ENCODE measurements around the gene LTF. TPM values are rescaled to one million over a fixed set of nuclear protein-coding genes. Genes with fewer than 3 reads are reported as not detected.

The LTF gene
- total and polyA plus RNA-seq, 2 donors = 0.66 to 3.3 TPM

GRCh38 chr3:46484911-46485778 lies 20.4 kb upstream of the LTF start:
- 64% methylated on average over 10 of the region's 10 CpGs for WGBS
- DNase-seq (ENCODE audit: extremely low spot score) = no peak

GRCh38 chr3:46484388-46484787 lies 19.7 kb upstream of the LTF start:
- Histone ChIP-seq H3K4me1 (ENCODE audit: insufficient read depth) (no peaks in the 10 kb centered on the region), H3K27ac (ENCODE audit: low read depth) (no peak overlapping the region), H3K4me3 (ENCODE audit: low read depth, low read length) (no peak overlapping the region), H3K36me3 (ENCODE audit: insufficient read depth) (no peaks in the 10 kb centered on the region)
- WGBS = 88% methylated on average over 1 of the region's 1 CpG
- no peak for DNase-seq (ENCODE audit: extremely low spot score)

More at GRCh38 chr3:46484911-46485778, 20.4 kb upstream of the LTF start:
- H3K27ac ChIP-seq (ENCODE audit: low read depth) = no peak overlapping the region
- no peak overlapping the region for H3K4me3 ChIP-seq (ENCODE audit: low read depth, low read length)
- no peaks in the 10 kb centered on the region for H3K36me3 ChIP-seq (ENCODE audit: insufficient read depth)
- H3K4me1 ChIP-seq (ENCODE audit: insufficient read depth) = no peaks in the 10 kb centered on the region

DNA sequence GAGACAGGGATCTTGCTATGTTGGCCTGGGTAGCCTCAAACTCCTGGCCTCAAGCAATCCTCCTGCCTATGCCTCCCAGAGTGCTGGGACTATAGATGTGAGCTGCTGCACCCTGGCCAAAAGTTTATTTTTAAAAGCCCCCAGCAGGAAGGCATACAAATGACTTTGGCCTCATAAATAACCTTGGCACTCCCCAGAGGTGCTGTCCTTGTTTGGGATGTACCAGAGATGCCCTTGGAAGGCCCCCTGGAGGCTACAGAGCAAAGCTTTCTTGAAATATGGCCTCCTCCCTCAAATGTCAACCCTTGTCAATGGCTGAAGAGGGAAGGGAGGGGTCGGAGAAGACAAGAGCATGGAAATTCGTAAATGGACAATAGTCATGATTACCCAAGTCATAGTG lies 19.1 kb upstream of the LTF start:
- no peak overlapping the region for H3K4me3 ChIP-seq (ENCODE audit: low read depth, low read length)
- no peaks in the 10 kb centered on the region for H3K4me1 ChIP-seq (ENCODE audit: insufficient read depth)
- WGBS = 93% methylated on average over 2 of the region's 2 CpGs
- DNase-seq (ENCODE audit: extremely low spot score) = no peak
- H3K27ac ChIP-seq (ENCODE audit: low read depth) = no peak overlapping the region
- H3K36me3 ChIP-seq (ENCODE audit: insufficient read depth) = no peaks in the 10 kb centered on the region

GRCh38 chr3:46482632-46483350 lies 18.1 kb upstream of the LTF start:
- no peaks in the 10 kb centered on the region for H3K4me1 ChIP-seq (ENCODE audit: insufficient read depth)
- no peak overlapping the region for H3K27ac ChIP-seq (ENCODE audit: low read depth)
- H3K4me3 ChIP-seq (ENCODE audit: low read depth, low read length) = no peak overlapping the region
- no peak for DNase-seq (ENCODE audit: extremely low spot score)
- WGBS = 88% methylated on average over 1 of the region's 1 CpG
- H3K36me3 ChIP-seq (ENCODE audit: insufficient read depth) = no peaks in the 10 kb centered on the region

DNA sequence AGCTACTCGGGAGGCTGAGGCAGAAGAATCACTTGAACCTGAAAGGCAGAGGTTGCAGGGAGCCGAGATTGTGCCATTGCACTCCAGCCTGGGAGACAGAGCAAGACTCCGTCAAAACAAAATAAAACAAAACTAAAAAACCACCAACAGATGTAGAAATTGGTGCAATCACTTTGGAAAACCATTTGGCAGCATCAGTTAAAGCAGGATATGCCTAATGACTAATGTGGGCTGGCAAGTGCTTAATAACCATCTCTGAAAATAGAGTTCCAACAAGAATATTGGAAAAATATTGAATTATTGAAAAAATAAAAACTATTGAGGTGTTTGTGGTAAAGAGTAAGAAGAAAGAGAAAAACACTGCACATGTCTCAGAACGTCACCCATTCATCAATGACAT lies 16.9 kb upstream of the LTF start:
- Histone ChIP-seq H3K4me3 (ENCODE audit: low read depth, low read length) (no peak overlapping the region), H3K36me3 (ENCODE audit: insufficient read depth) (no peaks in the 10 kb centered on the region), H3K27ac (ENCODE audit: low read depth) (no peak overlapping the region), H3K4me1 (ENCODE audit: insufficient read depth) (no peaks in the 10 kb centered on the region)
- WGBS = 90% methylated on average over 4 of the region's 4 CpGs
- DNase-seq (ENCODE audit: extremely low spot score) = no peak

- no peak for DNase-seq (ENCODE audit: extremely low spot score)
These were observed 15.9 kb upstream of the LTF start for GRCh38 chr3:46480491-46481195.

DNA sequence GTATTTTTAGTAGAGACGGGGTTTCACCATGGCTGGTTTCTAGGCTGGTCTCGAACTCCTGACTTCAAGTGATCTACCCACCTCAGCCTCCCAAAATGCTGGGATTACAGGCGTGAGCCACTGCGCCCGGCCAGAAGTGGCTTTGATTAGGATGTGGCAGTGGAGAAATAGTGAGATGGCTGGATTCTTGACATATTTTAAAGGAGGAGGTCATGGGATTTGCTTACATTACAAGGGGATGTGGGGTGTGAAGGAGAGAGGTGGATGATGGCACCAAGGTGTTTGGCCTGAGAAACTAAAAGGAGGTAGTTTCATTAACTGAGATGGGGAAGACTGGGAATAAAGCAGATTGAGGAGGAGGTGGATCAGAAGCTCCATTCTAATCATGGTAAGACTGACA lies 15.0 kb upstream of the LTF start:
- H3K27ac ChIP-seq (ENCODE audit: low read depth) = no peak overlapping the region
- H3K36me3 ChIP-seq (ENCODE audit: insufficient read depth) = no peaks in the 10 kb centered on the region
- no peak overlapping the region for H3K4me3 ChIP-seq (ENCODE audit: low read depth, low read length)
- no peak for DNase-seq (ENCODE audit: extremely low spot score)
- no peaks in the 10 kb centered on the region for H3K4me1 ChIP-seq (ENCODE audit: insufficient read depth)
- WGBS = 76% methylated on average over 5 of the region's 5 CpGs

More at GRCh38 chr3:46480491-46481195, 15.9 kb upstream of the LTF start:
- H3K36me3 ChIP-seq (ENCODE audit: insufficient read depth) = no peaks in the 10 kb centered on the region
- no peak overlapping the region for H3K4me3 ChIP-seq (ENCODE audit: low read depth, low read length)
- no peak overlapping the region for H3K27ac ChIP-seq (ENCODE audit: low read depth)
- no peaks in the 10 kb centered on the region for H3K4me1 ChIP-seq (ENCODE audit: insufficient read depth)
- WGBS = 87% methylated on average over 6 of the region's 6 CpGs

DNA sequence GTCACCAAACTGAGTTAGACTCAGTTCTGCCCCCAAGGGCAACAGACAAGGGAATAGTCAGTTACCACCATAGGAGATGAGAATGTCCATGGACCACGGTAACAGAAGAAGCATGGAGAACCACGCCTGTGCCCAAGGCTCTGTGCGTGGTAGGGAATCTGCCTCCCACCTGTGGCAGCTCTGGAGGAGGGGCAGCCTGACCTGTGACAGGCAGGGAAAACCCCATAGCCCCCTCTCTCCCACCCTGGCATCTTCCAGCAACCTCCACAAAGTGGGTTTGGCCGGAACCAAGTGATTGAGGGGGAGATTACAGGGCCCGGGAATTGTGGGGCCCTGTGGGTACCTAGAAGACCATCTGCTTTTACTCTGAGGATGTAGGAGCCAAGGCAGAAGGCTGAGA lies 14.3 kb upstream of the LTF start:
- 86% methylated on average over 5 of the region's 5 CpGs for WGBS
- no peak for DNase-seq (ENCODE audit: extremely low spot score)

DNA sequence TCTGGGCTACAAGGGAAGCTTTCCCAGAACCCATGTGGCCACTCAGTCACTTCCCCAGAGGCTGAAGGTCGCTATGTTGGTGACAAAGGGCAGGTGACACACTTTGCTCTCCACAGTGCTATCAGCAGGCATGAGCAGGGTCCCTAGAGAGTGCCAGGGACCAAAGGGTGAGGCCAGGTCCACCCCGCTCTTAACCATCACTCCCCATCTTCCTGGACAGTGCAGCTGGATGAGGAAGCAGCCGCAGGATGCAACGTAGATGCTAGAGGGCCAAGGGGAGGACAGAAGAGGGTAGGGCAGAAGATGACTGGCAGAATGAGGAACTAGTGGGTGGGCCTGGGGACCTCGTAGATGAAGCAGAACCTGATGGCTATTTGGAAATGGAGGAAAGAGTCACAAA lies 13.6 kb upstream of the LTF start:
- Histone ChIP-seq H3K4me3 (ENCODE audit: low read depth, low read length) (no peak overlapping the region), H3K27ac (ENCODE audit: low read depth) (no peak overlapping the region), H3K36me3 (ENCODE audit: insufficient read depth) (no peaks in the 10 kb centered on the region), H3K4me1 (ENCODE audit: insufficient read depth) (no peaks in the 10 kb centered on the region)
- WGBS = 80% methylated on average over 5 of the region's 5 CpGs
- DNase-seq (ENCODE audit: extremely low spot score) = no peak

More for the DNA sequence above, 14.3 kb upstream of the LTF start:
- Histone ChIP-seq H3K27ac (ENCODE audit: low read depth) (no peak overlapping the region), H3K4me1 (ENCODE audit: insufficient read depth) (no peaks in the 10 kb centered on the region), H3K4me3 (ENCODE audit: low read depth, low read length) (no peak overlapping the region), H3K36me3 (ENCODE audit: insufficient read depth) (no peaks in the 10 kb centered on the region)

DNA sequence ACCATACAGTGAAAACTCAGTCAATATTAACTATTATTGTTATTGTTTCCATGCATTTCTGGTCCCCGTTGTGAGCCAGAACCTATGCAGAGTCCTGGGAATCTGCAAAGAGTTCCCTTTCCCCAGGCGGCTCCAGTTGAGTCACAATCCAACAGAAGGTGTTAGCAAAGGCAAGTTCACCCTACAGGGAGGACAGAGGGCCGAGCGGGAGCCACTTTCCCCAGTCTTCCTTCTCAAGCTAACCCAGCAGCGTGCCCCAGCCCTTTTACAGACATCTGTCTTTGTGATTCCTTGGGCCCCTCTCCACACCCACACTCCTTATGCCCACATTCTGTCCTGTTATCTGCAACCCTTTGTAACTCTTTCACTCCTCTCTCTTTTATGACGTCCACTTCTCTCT lies 13.1 kb upstream of the LTF start:
- WGBS = 77% methylated on average over 6 of the region's 6 CpGs
- Histone ChIP-seq H3K4me3 (ENCODE audit: low read depth, low read length) (no peak overlapping the region), H3K36me3 (ENCODE audit: insufficient read depth) (no peaks in the 10 kb centered on the region), H3K4me1 (ENCODE audit: insufficient read depth) (no peaks in the 10 kb centered on the region), H3K27ac (ENCODE audit: low read depth) (no peak overlapping the region)
- no peak for DNase-seq (ENCODE audit: extremely low spot score)

- H3K36me3 ChIP-seq (ENCODE audit: insufficient read depth) = no peaks in the 10 kb centered on the region
These were observed 12.4 kb upstream of the LTF start for GRCh38 chr3:46477145-46477544.

GRCh38 chr3:46472736-46473135 lies 8.0 kb upstream of the LTF start:
- Histone ChIP-seq H3K27ac (ENCODE audit: low read depth) (no peak overlapping the region), H3K4me3 (ENCODE audit: low read depth, low read length) (no peak overlapping the region), H3K36me3 (ENCODE audit: insufficient read depth) (no peaks in the 10 kb centered on the region), H3K4me1 (ENCODE audit: insufficient read depth) (no peaks in the 10 kb centered on the region)
- WGBS = 85% methylated on average over 2 of the region's 2 CpGs
- DNase-seq (ENCODE audit: extremely low spot score) = no peak

More at GRCh38 chr3:46477145-46477544, 12.4 kb upstream of the LTF start:
- 79% methylated on average over 4 of the region's 4 CpGs for WGBS
- H3K4me1 ChIP-seq (ENCODE audit: insufficient read depth) = no peaks in the 10 kb centered on the region
- H3K27ac ChIP-seq (ENCODE audit: low read depth) = no peak overlapping the region
- DNase-seq (ENCODE audit: extremely low spot score) = no peak
- H3K4me3 ChIP-seq (ENCODE audit: low read depth, low read length) = no peak overlapping the region

GRCh38 chr3:46471371-46471914 lies 6.7 kb upstream of the LTF start:
- Histone ChIP-seq H3K4me1 (ENCODE audit: insufficient read depth) (no peaks in the 10 kb centered on the region), H3K36me3 (ENCODE audit: insufficient read depth) (no peaks in the 10 kb centered on the region), H3K4me3 (ENCODE audit: low read depth, low read length) (no peak overlapping the region), H3K27ac (ENCODE audit: low read depth) (no peak overlapping the region)
- no peak for DNase-seq (ENCODE audit: extremely low spot score)
- WGBS = 94% methylated on average over 5 of the region's 5 CpGs

Data from urinary bladder (tissue), 4 donors.